Activated T-cell treated with anti-CD3 and anti-CD28 coated beads for 1 hour (primary cell): ENCODE data around the gene ARL10.

Experiments used
- DNase-seq: peaks from one replicate; pipeline ENCODE4 v3.0.0-alpha.2; 2020; ENCODE audit warnings: low read depth

Gene ARL10, protein sequence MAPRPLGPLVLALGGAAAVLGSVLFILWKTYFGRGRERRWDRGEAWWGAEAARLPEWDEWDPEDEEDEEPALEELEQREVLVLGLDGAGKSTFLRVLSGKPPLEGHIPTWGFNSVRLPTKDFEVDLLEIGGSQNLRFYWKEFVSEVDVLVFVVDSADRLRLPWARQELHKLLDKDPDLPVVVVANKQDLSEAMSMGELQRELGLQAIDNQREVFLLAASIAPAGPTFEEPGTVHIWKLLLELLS

GRCh38 chr5:176365351-176366231 is at the start of gene ARL10:
Gene ARL10, plus strand, starts transcription at chr5:176365487. Its CDS starts 77 bp downstream, at chr5:176365564.
- DNase-seq: no peak

DNA sequence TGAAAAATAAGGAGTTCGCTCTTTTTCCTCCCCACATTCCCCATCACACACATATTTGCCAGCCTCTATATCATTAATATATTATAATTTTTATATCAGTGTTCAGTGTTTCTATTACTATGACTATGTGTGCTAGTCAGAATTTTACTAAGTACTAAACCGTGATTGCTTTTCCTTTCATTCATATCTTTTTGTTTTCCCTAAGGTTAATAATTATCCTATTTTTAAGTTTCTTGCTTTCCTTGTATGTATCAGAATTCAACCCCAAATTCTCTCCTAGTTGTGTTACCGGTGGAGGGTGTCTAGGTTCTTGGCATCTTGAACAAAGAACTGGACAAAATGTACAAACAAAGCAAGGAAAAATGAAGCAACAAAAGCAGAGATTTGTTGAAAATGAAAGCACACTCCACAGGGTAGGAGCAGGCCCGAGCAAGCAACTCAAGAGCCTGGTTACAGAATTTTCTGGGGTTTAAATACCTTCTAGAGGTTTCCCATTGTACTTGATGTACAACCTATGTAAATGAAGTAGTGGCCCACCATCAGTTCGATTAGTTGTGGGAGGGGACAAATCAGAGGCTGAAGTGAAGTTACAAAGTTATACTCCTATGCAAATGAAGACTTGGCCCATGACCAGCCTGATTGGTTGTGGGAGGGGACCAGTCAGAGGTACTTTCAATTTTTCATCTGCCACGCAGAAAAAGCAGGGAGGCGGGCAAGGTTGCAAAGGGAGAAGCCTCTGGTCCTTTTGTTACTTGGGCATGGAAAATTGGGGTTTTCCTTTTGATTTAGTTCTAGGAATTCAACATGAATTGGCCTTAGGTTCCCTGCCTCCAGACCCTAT is 47.5 kb upstream of the ARL10 start:
- DNase-seq: no peak

DNA sequence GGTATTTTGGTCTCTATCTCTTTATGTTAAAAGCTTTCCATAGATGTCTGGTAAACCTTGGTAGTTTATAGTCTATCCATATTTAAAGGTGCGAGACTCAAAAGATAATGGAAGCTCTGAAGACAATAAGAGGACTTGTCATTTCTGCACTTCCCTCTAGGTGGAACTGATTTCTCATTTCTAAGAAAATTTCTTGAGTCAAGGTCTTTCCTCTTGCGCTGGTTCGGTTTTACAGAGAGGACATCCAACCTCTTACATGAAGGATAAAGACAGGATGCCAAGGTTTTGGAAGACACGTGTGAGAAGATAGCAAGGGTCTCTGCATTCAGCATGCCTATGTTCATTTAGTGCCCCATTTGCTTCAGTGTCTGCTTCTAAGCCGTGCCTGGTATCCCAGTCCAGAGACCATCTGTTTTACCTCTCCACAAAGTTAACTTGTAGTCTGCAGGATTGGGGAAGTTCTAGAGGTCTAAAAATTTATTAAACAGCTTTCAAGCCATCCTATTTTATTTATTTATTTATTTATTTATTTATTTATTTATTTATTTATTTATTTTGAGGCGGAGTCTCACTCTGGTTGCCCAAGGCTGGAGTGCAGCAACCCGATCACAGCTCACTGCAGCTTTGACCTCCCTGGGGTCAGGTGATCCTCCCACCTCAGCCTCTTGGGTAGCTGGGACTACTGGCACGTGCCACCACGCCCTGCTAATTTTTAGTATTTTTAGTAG is 45.3 kb upstream of the ARL10 start:
- no peak for DNase-seq

GRCh38 chr5:176320577-176320976 is 44.7 kb upstream of the ARL10 start:
- no peak for DNase-seq

GRCh38 chr5:176334031-176334770 is 31.1 kb upstream of the ARL10 start:
- no peak for DNase-seq

GRCh38 chr5:176337913-176338312 is 27.4 kb upstream of the ARL10 start:
- no peak for DNase-seq

DNA sequence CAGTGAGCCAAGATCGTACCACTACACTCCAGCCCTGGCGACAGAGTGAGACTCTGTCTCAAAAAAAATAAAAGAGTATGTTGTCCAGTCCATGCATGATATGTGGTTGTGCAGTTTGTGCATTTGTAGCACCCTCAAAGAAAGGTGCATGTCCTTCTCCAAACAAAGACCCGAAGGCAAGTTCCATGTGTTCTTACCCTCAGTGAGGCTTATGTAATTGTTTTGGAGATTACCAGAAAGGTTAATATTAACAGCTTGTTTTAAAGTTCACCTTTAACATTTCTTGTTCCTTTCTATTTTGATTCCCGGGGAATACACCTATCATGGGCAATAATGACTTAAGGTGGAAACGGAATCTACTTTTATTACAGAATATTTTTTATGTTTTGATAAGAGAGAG is 26.0 kb upstream of the ARL10 start:
- DNase-seq: no peak

GRCh38 chr5:176341325-176342157 is 23.7 kb upstream of the ARL10 start:
- DNase-seq: no peak

GRCh38 chr5:176342158-176342483 is 23.2 kb upstream of the ARL10 start:
- no peak for DNase-seq

DNA sequence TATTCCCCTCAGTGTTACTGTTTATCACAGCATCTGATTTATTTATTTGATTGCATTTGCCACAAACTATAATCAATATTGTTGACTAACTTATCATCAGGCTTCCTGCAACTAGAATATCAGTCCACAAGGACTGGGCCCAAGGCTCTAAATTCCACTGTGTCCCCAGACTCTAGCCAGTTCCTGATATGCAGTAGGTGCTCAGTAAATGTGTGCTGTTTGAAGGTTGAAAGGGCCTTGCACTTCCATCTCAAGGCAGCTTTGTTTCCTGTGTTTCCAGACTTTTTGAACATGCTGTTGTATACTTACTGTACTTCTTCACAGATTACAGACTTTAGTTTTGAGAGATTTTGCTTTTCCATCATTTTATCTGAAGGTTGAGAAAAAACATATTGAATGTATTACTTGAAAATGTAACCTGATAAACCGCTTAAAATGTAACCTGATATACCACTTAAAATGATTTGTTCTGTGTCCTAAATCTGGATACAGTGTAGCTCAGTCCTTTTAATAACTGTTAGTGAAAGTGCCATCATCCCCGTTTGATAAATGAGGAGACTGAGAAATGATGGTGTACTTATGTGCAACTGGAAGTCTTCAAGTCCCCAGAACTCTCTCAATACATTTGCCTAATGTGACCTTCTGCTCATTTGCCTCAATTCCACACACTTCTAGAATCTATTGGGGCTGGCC is 22.4 kb upstream of the ARL10 start:
- no peak for DNase-seq

- no peak for DNase-seq
These were observed 14.9 kb upstream of the ARL10 start for GRCh38 chr5:176350416-176350815.

GRCh38 chr5:176352116-176352878 is 13.0 kb upstream of the ARL10 start:
- DNase-seq: no peak

GRCh38 chr5:176353533-176353932 is 11.8 kb upstream of the ARL10 start:
- no peak for DNase-seq

GRCh38 chr5:176355400-176356178 is 9.7 kb upstream of the ARL10 start:
- no peak for DNase-seq

DNA sequence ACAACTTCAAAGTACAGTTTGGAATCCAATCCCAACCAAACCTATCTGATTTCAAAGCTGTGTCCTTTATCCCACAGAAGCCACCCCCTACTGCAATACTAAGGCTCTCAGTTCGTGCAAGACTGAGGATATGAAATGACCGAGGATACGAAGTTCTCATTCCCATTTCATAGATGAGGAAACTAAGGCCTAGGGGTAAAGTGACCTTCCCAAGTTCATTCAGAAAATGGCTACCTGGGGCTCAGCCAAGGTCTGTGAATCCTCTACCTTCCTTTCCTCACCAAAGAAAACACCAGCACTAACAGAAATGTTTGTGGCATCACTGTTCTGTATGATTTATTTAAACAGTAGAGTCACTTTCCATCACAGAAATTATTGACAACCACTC is 9.1 kb upstream of the ARL10 start:
- no peak for DNase-seq

DNA sequence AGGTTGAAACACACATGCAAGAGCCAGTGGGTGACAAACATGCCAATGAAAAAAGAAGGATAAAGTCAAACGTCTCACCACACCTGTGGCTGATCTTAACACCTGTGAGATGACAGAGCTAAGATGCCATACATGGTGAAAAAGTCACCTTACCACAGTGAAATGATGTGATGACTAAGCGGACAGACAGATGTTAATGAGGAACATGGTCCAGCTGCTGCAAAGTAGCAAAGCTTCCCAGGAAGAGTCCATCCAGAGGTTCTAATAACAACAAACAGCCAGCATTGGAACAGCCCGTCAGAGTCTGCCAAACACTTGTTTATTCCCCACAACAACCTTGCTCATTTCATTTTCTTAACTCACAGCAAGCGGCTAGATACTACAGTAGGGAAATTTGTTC is 5.6 kb upstream of the ARL10 start:
- DNase-seq: no peak

DNA sequence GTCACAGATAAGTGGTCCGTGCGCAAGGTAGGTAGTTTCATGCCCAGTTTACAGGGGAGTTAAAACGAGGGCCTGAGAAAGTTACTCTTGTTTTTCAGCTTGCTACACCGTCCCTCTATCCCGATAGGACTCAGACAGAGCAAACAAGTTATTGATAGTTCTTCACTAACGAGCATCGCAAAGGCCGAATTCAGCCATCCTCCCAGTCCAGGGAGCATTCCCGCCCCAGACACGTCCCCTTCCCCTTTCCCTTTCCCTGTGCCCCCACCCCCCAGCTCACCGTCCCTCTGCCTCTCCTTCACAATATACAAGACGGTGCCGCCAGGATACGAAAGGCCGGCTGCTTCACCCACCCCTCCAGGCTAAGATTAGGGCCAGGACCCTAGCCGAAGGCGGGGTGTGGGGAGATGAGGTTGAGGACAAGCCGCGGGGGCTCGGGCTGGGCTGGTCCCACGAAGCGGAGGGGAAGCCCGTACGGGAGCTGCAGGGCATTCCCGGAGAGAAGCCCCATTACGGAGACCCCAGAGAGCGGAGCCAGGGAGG is 4.3 kb upstream of the ARL10 start:
- no peak for DNase-seq
